GM18951 (cell line): ENCODE measurements around the gene SHPK.

ENCODE experiments used
- POLR2A ChIP-seq: IDR thresholded peaks from 4 replicates; pipeline ENCODE4 v1.6.1; 2011; ENCODE audit warnings: mild to moderate bottlenecking; ENCODE audit not compliant: insufficient read length, insufficient read depth; ENCODE audit errors: extremely low read depth
- in situ Hi-C: fragments of 300-500 bp; cut with MboI; formaldehyde crosslinking; loops from one replicate; pipeline ENCODE4 v1.12.0; 2022; ENCODE audit warnings: low sequenced_read_pairs, mixed read lengths, inconsistent platforms; ENCODE audit not compliant: unreplicated experiment

Gene SHPK

DNA sequence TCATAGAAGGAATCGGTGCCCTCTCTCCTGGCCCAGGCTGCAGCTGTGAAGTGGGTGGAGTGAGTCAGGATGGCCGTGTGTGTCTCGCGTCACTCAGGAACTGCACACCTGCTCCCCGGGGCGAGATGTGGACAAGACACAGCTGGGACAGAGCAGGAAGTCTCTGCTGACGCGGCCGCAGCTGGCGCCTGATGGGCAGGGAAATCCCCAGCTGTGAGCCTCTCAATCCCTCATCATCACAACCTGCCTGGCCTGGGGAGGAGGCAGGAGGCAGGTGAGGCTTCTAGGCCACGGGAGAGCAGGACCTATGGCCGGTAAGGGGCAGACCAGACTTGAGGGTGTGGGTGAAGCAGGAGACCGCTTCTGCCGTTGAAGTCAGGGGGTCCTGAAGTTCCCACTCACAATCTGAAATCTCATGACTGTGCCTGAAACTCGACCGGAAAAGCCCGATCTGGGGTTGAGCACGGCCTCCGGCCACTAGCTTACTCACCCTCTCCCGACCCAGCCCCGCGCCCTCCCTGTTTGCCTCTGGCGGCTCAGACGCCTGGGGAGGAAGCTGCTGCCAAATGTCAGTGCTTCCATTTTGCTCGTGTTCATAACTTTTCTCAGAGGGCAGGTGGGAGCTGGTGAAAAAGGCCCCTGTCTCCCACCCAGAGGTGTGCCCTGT, 77.3 kb downstream of the SHPK start:
- in situ Hi-C loops, result loop anchor here (10.0 kb wide), 1 partner anchor 416 kb away; no protein-coding TSS in a partner anchor
- peak; percentile 73 for TF ChIP-seq POLR2A
